ENCODE data around the gene CRTAP.
"Not testable (repeated sequence)": the region's sequence is repeated elsewhere in the genome, so short reads cannot be mapped to it uniquely, and the experiment has no call there.

The CRTAP gene

DNA sequence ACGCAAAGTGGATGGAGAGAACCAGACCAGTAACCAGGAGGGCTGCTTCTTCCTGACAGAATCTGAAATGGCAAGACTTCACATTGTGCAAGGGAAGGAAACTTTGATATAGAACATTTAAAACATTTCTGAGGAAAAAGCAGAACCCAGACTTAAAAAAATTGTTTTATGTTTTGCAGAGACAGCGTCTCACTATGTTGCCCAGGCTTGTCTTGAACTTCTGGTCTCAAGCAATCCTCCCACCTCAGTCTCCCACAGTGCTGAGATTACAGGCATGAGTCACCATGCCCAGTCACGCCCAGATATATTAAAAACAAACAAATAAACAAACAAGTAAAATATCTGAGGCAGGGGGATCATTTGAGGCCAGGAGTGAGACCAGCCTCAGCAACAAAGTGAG lies 46.2 kb downstream of the CRTAP start:
- no peak overlapping the region for H3K27ac ChIP-seq (ENCODE audit: poor library complexity, severe bottlenecking)
- no peaks in the 10 kb centered on the region for H3K36me3 ChIP-seq (ENCODE audit: low read depth)
- H3K9me3 ChIP-seq (ENCODE audit: severe bottlenecking) = no peaks in the 10 kb centered on the region
- TF ChIP-seq, protein P1, sequence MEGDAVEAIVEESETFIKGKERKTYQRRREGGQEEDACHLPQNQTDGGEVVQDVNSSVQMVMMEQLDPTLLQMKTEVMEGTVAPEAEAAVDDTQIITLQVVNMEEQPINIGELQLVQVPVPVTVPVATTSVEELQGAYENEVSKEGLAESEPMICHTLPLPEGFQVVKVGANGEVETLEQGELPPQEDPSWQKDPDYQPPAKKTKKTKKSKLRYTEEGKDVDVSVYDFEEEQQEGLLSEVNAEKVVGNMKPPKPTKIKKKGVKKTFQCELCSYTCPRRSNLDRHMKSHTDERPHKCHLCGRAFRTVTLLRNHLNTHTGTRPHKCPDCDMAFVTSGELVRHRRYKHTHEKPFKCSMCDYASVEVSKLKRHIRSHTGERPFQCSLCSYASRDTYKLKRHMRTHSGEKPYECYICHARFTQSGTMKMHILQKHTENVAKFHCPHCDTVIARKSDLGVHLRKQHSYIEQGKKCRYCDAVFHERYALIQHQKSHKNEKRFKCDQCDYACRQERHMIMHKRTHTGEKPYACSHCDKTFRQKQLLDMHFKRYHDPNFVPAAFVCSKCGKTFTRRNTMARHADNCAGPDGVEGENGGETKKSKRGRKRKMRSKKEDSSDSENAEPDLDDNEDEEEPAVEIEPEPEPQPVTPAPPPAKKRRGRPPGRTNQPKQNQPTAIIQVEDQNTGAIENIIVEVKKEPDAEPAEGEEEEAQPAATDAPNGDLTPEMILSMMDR (IDR thresholded peaks at IDR 0.05; ENCODE audit: poor library complexity, severe bottlenecking) = no peak
- no peak overlapping the region for H3K4me3 ChIP-seq (ENCODE audit: severe bottlenecking)
- no peaks in the 10 kb centered on the region for H3K4me1 ChIP-seq (ENCODE audit: insufficient read depth, poor library complexity, severe bottlenecking)
- DNase-seq (ENCODE audit: low spot score) = no peak
- ATAC-seq (ENCODE audit: low read depth) = no peak
- no peaks in the 10 kb centered on the region for H3K27me3 ChIP-seq (ENCODE audit: insufficient read depth, poor library complexity, severe bottlenecking)

DNA sequence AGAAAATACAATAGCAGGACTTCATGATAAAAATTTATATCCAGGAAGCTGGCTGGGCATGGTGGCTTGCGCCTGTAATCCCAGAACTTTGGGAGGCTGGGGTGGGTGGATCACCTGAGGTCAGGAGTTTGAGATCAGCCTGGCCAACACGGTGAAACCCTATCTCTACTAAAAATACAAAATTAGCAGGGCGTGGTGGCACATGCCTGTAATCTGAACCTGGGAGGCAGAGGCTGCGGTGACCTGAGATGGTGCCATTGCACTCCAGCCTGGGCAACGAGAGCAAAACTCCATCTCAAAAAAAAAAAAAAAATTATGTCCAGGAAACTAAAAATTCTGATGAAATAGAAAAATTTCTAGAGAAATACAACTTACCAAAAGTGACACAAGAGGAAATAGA lies 48.8 kb downstream of the CRTAP start:
- not testable (repeated sequence) for H3K9me3 ChIP-seq (ENCODE audit: severe bottlenecking); DNase-seq (ENCODE audit: low spot score); H3K4me3 ChIP-seq (ENCODE audit: severe bottlenecking); ATAC-seq (ENCODE audit: low read depth); H3K4me1 ChIP-seq (ENCODE audit: insufficient read depth, poor library complexity, severe bottlenecking); H3K27me3 ChIP-seq (ENCODE audit: insufficient read depth, poor library complexity, severe bottlenecking); H3K36me3 ChIP-seq (ENCODE audit: low read depth); H3K27ac ChIP-seq (ENCODE audit: poor library complexity, severe bottlenecking)

DNA sequence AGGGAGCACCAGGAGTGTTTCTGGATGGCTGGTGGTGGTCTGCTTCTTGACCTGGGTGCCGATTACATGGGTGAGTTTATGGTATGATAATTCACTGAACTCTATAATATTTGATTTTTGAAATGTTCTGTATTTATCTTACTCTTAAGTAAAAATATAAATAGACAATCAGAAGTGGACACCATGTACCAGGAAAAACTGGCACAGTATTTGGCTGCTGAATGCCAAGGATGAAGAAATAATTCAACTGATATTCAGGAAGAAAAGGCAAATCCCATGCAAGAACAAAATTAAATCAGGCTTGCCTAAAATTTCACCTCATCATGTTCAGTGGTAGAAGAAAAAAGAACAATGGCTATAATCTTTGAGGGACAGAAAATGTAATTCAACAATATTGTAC lies 51.6 kb downstream of the CRTAP start:
- no peak for ATAC-seq (ENCODE audit: low read depth)
- Histone ChIP-seq H3K27ac (ENCODE audit: poor library complexity, severe bottlenecking) (no peak overlapping the region), H3K36me3 (ENCODE audit: low read depth) (no peaks in the 10 kb centered on the region), H3K9me3 (ENCODE audit: severe bottlenecking) (no peaks in the 10 kb centered on the region), H3K4me1 (ENCODE audit: insufficient read depth, poor library complexity, severe bottlenecking) (no peaks in the 10 kb centered on the region), H3K4me3 (ENCODE audit: severe bottlenecking) (no peak overlapping the region), H3K27me3 (ENCODE audit: insufficient read depth, poor library complexity, severe bottlenecking) (no peaks in the 10 kb centered on the region)
- no peak for DNase-seq (ENCODE audit: low spot score)
- TF ChIP-seq, protein P1 (IDR thresholded peaks at IDR 0.05; ENCODE audit: poor library complexity, severe bottlenecking) = no peak

DNA sequence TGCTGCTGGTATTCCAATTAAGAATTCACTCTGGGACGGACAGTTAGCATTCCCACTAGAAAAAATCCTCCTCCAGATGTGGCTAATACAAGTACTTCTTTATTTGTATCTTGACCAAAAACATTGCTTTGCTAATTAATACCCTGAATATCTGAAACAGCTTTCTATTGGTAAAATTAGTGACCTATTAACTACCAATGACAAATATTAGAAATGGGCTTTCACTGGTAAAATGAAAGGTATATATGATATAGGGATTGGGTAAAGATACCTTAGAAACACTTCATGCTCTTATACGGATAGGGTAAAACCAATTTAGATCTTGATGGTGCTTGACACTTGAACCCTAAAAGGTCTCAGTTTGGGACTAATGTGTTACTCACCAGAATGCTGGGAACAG lies 52.3 kb downstream of the CRTAP start:
- TF ChIP-seq, protein P1 (IDR thresholded peaks at IDR 0.05; ENCODE audit: poor library complexity, severe bottlenecking) = no peak
- Histone ChIP-seq H3K4me1 (ENCODE audit: insufficient read depth, poor library complexity, severe bottlenecking) (no peaks in the 10 kb centered on the region), H3K4me3 (ENCODE audit: severe bottlenecking) (no peak overlapping the region), H3K36me3 (ENCODE audit: low read depth) (no peaks in the 10 kb centered on the region), H3K27ac (ENCODE audit: poor library complexity, severe bottlenecking) (no peak overlapping the region), H3K27me3 (ENCODE audit: insufficient read depth, poor library complexity, severe bottlenecking) (no peaks in the 10 kb centered on the region), H3K9me3 (ENCODE audit: severe bottlenecking) (no peaks in the 10 kb centered on the region)
- ATAC-seq (ENCODE audit: low read depth) (no peak), DNase-seq (ENCODE audit: low spot score) (no peak)

DNA sequence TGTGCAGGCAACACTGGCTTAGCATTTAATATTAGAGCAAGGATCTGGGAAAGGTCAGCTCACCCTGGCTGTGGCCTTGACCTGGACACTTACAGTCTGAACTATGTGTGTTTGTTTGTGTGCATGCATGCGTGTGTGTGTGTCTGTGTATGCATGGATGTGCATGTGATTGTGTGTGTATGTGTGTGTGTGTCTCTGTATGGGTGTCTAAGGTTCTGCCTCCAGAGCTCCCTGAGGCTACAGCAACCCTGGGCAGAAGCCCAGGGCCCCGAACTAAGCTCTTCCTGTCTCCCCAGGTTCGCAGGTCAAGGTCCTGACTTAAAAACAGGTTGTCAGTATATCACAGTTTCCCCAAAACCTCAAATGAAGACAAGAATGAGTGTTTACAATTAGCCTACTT lies 53.5 kb downstream of the CRTAP start:
- ATAC-seq (ENCODE audit: low read depth) = no peak
- Histone ChIP-seq H3K27me3 (ENCODE audit: insufficient read depth, poor library complexity, severe bottlenecking) (no peaks in the 10 kb centered on the region), H3K27ac (ENCODE audit: poor library complexity, severe bottlenecking) (no peak overlapping the region), H3K4me1 (ENCODE audit: insufficient read depth, poor library complexity, severe bottlenecking) (no peaks in the 10 kb centered on the region), H3K4me3 (ENCODE audit: severe bottlenecking) (no peak overlapping the region), H3K36me3 (ENCODE audit: low read depth) (no peaks in the 10 kb centered on the region), H3K9me3 (ENCODE audit: severe bottlenecking) (no peaks in the 10 kb centered on the region)
- no peak for DNase-seq (ENCODE audit: low spot score)
- TF ChIP-seq, protein P1 (IDR thresholded peaks at IDR 0.05; ENCODE audit: poor library complexity, severe bottlenecking) = no peak
